GM23338 (cell line): ENCODE measurements around the gene ATAD2B. TPM values are rescaled to one million over a fixed set of nuclear protein-coding genes. Genes with fewer than 3 reads are reported as not detected.

ENCODE experiments used
- ATAC-seq: fragments of 200-7000 bp; cut with Tn5 transposase; 3 replicates; pipeline ENCODE4 v1.9.1; 2020
- DNase-seq: peaks from one replicate; pipeline ENCODE4 v3.0.0-alpha.2; 2015; ENCODE audit warnings: low spot score
- H2AFZ ChIP-seq: fragments of 200-600 bp; sonication (generic); 2 replicates; pipeline ENCODE4 v1.8.0; 2016; ENCODE audit warnings: antibody characterized with exemption, mild to moderate bottlenecking, moderate library complexity
- H3F3A ChIP-seq: fragments of 200-600 bp; sonication (generic); replicated peaks from 2 replicates; pipeline ENCODE4 v1.8.0; 2017; ENCODE audit warnings: antibody characterized with exemption, mixed run types, low read depth
- H3K27ac ChIP-seq: fragments of 200-600 bp; sonication (generic); 2 replicates; pipeline ENCODE4 v1.6.1; 2016; ENCODE audit warnings: low read depth
- H3K27me3 ChIP-seq: fragments of 200-600 bp; sonication (generic); 2 replicates; pipeline ENCODE4 v1.8.0; 2016; ENCODE audit warnings: mild to moderate bottlenecking, mixed run types, moderate library complexity; ENCODE audit not compliant: insufficient read depth
- H3K36me3 ChIP-seq: fragments of 200-600 bp; sonication (generic); 2 replicates; pipeline ENCODE4 v1.8.0; 2016; ENCODE audit warnings: mild to moderate bottlenecking; ENCODE audit not compliant: insufficient read depth
- H3K4me1 ChIP-seq: fragments of 200-600 bp; sonication (generic); 2 replicates; pipeline ENCODE4 v1.8.0; 2016; ENCODE audit warnings: mild to moderate bottlenecking, moderate library complexity; ENCODE audit not compliant: insufficient read depth
- H3K4me2 ChIP-seq: fragments of 200-600 bp; sonication (generic); 2 replicates; pipeline ENCODE4 v1.7.1; 2017; ENCODE audit warnings: mixed run types
- H3K4me3 ChIP-seq: fragments of 200-600 bp; sonication (generic); 2 replicates; pipeline ENCODE4 v1.6.1; 2016; ENCODE audit warnings: mixed run types
- H3K79me2 ChIP-seq: fragments of 200-600 bp; sonication (generic); replicated peaks from 2 replicates; pipeline ENCODE4 v1.8.0; 2017; ENCODE audit warnings: mild to moderate bottlenecking; ENCODE audit not compliant: insufficient read depth
- H3K9me2 ChIP-seq: fragments of 200-600 bp; sonication (generic); 2 replicates; pipeline ENCODE4 v1.8.0; 2017; ENCODE audit not compliant: insufficient read depth
- H4K20me1 ChIP-seq: fragments of 200-600 bp; sonication (generic); replicated peaks from 2 replicates; pipeline ENCODE4 v1.8.0; 2017; ENCODE audit warnings: mild to moderate bottlenecking; ENCODE audit not compliant: insufficient read depth
- H3K27ac Mint-ChIP-seq: 2 replicates; pipeline ENCODE4 v1.8.0; 2020; ENCODE audit warnings: inconsistent platforms, mild to moderate bottlenecking, moderate library complexity, mixed read lengths
- H3K27me3 Mint-ChIP-seq: 3 replicates; pipeline ENCODE4 v1.8.0; 2022; ENCODE audit warnings: low read depth, mild to moderate bottlenecking, moderate library complexity, mixed read lengths, inconsistent platforms; ENCODE audit not compliant: insufficient read depth, poor library complexity
- H3K36me3 Mint-ChIP-seq: 3 replicates; pipeline ENCODE4 v1.8.0; 2021; ENCODE audit warnings: low read depth, mild to moderate bottlenecking, inconsistent platforms, moderate library complexity, mixed read lengths
- H3K4me1 Mint-ChIP-seq: 3 replicates; pipeline ENCODE4 v1.8.0; 2020; ENCODE audit warnings: mild to moderate bottlenecking, inconsistent platforms, mixed read lengths
- H3K4me3 Mint-ChIP-seq: 3 replicates; pipeline ENCODE4 v1.8.0; 2021; ENCODE audit warnings: moderate library complexity, mild to moderate bottlenecking, inconsistent platforms, mixed read lengths
- H3K9me3 Mint-ChIP-seq: 3 replicates; pipeline ENCODE4 v1.8.0; 2020; ENCODE audit warnings: moderate library complexity, mild to moderate bottlenecking, inconsistent platforms, mixed read lengths
- CTCF ChIP-seq, 2 experiments: fragments of 200-600 bp in 1 of 2; sonication (generic) in 1 of 2; conservative IDR thresholded peaks; 2 replicates each; pipeline versions ENCODE4 v1.5.1 to v1.6.1; 2016 to 2017; ENCODE audit warnings: antibody characterized with exemption in 2 of 2, low read depth in 2 of 2, mild to moderate bottlenecking in 2 of 2, moderate library complexity in 1 of 2
- ETS1 ChIP-seq: IDR thresholded peaks from 2 replicates; pipeline ENCODE4 v1.6.1; 2016; ENCODE audit warnings: antibody characterized with exemption
- EZH2 ChIP-seq: fragments of 200-600 bp; sonication (generic); IDR thresholded peaks from one replicate; pipeline ENCODE4 v1.8.0; 2017; ENCODE audit warnings: antibody characterized with exemption, mild to moderate bottlenecking, low read depth; ENCODE audit not compliant: unreplicated experiment
- EZH2phosphoT487 ChIP-seq: fragments of 200-600 bp; sonication (generic); IDR thresholded peaks from one replicate; pipeline ENCODE4 v1.8.1; 2018; ENCODE audit warnings: antibody characterized with exemption; ENCODE audit not compliant: unreplicated experiment
- JUNB ChIP-seq: IDR thresholded peaks from one replicate; pipeline ENCODE4 v1.6.1; 2016; ENCODE audit warnings: antibody characterized with exemption; ENCODE audit not compliant: unreplicated experiment
- NANOG ChIP-seq: IDR thresholded peaks from 2 replicates; pipeline ENCODE4 v1.6.1; 2016; ENCODE audit warnings: antibody characterized with exemption, borderline replicate concordance
- POLR2AphosphoS5 ChIP-seq: IDR thresholded peaks from 2 replicates; pipeline ENCODE4 v1.6.1; 2016; ENCODE audit warnings: antibody characterized with exemption, low read depth
- STAT1 ChIP-seq: IDR thresholded peaks from one replicate; pipeline ENCODE4 v1.6.1; 2016; ENCODE audit warnings: antibody characterized with exemption; ENCODE audit not compliant: unreplicated experiment
- ZNF114 ChIP-seq: fragments of 250-450 bp; sonication (Bioruptor Pico); IDR thresholded peaks from 2 replicates; pipeline ENCODE4 v1.5.0; 2020; ENCODE audit warnings: mild to moderate bottlenecking, moderate library complexity
- ZNF331 ChIP-seq: fragments of 250-450 bp; sonication (Bioruptor Pico); IDR thresholded peaks from 2 replicates; pipeline ENCODE4 v1.5.0; 2020; ENCODE audit warnings: low read depth, mild to moderate bottlenecking, moderate library complexity
- ZNF462 ChIP-seq: fragments of 250-450 bp; sonication (Bioruptor Pico); IDR thresholded peaks from 2 replicates; pipeline ENCODE4 v1.5.0; 2020; ENCODE audit warnings: mild to moderate bottlenecking, moderate library complexity
- polyA plus RNA-seq: library from polyadenylated mRNA; unstranded; fragments of >200 nt; fragmentation: Nextera tagmentation; extraction: Ambion mirVana; gene quantifications from 2 replicates; pipeline ENCODE4 v1.2.1, GENCODE V29; 2016
- total RNA-seq: library from RNA; depleted of rRNA; stranded (reverse); fragments of >200 nt; shearing (Covaris generic); gene quantifications from 2 replicates; pipeline ENCODE4 v1.2.3, GENCODE V29; 2014

The ATAD2B gene
- total and polyA plus RNA-seq, 2 experiments from 2014 or later = 12.4 to 19.3 TPM

GRCh38 chr2:23838996-23839395, 87.9 kb downstream of the ATAD2B start:
- DNase-seq (no peak), ATAC-seq (no peak)
- Histone ChIP-seq H2AFZ (no peak overlapping the region), H3K79me2 (no peaks in the 10 kb centered on the region), H3K4me3 (no peak overlapping the region), H3K4me1 (no peaks in the 10 kb centered on the region), H3K36me3 (no peaks in the 10 kb centered on the region), H3K27me3 (no peaks in the 10 kb centered on the region), H3K27ac (no peak overlapping the region), H3F3A (no peaks in the 10 kb centered on the region), H3K4me2 (no peak overlapping the region), H4K20me1 (no peaks in the 10 kb centered on the region), H3K9me2 (no peaks in the 10 kb centered on the region)
- TF ChIP-seq ZNF114 (CRISPR knock-in tag) (no peak), POLR2AphosphoS5 (no peak), NANOG (no peak), CTCF (conservative IDR thresholded peaks at IDR 0.05; ENCODE audit: low read depth in 2 of 2) (no peak), JUNB (no peak), ZNF331 (CRISPR knock-in tag) (no peak)
- Mint-ChIP-seq H3K4me3 (no peak overlapping the region), H3K9me3 (peaks cover 24% of the 10 kb centered on the region; the same call in 2 of the 3 replicates), H3K36me3 (peaks cover 39% of the 10 kb centered on the region), H3K27me3 (peaks cover 4% of the 10 kb centered on the region), H3K4me1 (peaks cover 9% of the 10 kb centered on the region), H3K27ac (no peak overlapping the region)

GRCh38 chr2:23838581-23838980, 88.3 kb downstream of the ATAD2B start:
- no peak overlapping the region for H3K4me2 ChIP-seq
- H3K9me2 ChIP-seq = no peaks in the 10 kb centered on the region
- TF ChIP-seq NANOG (no peak), ZNF114 (CRISPR knock-in tag) (no peak), EZH2phosphoT487 (no peak), ZNF331 (CRISPR knock-in tag) (no peak), EZH2 (no peak), STAT1 (no peak), POLR2AphosphoS5 (no peak), ZNF462 (no peak), ETS1 (no peak)

More at GRCh38 chr2:23838581-23838980, 88.3 kb downstream of the ATAD2B start:
- no peak overlapping the region for H3K4me3 ChIP-seq
- Mint-ChIP-seq H3K27me3 (peaks cover 4% of the 10 kb centered on the region), H3K4me3 (no peak overlapping the region), H3K27ac (no peak overlapping the region), H3K9me3 (peaks cover 24% of the 10 kb centered on the region; the same call in 2 of the 3 replicates), H3K36me3 (peaks cover 39% of the 10 kb centered on the region), H3K4me1 (peaks cover 9% of the 10 kb centered on the region)
- no peaks in the 10 kb centered on the region for H3K4me1 ChIP-seq
- H3K79me2 ChIP-seq = no peaks in the 10 kb centered on the region
- H3K27ac ChIP-seq = no peak overlapping the region
- H2AFZ ChIP-seq = no peak overlapping the region
- DNase-seq (no peak), ATAC-seq (no peak)
- H3F3A ChIP-seq = no peaks in the 10 kb centered on the region
- no peaks in the 10 kb centered on the region for H3K27me3 ChIP-seq
- no peaks in the 10 kb centered on the region for H4K20me1 ChIP-seq
- H3K36me3 ChIP-seq = no peaks in the 10 kb centered on the region
